Mammary microvascular endothelial cell (primary cell): ENCODE measurements around the gene OVCH1. TPM values are rescaled to one million over a fixed set of nuclear protein-coding genes. Genes with fewer than 3 reads are reported as not detected.

ENCODE experiments used
- total RNA-seq: library from RNA; depleted of rRNA; stranded (reverse); fragments of >200 nt; gene quantifications from 2 replicates; pipeline ENCODE4 v1.2.3, GENCODE V29; 2015

OVCH1 gene, protein sequence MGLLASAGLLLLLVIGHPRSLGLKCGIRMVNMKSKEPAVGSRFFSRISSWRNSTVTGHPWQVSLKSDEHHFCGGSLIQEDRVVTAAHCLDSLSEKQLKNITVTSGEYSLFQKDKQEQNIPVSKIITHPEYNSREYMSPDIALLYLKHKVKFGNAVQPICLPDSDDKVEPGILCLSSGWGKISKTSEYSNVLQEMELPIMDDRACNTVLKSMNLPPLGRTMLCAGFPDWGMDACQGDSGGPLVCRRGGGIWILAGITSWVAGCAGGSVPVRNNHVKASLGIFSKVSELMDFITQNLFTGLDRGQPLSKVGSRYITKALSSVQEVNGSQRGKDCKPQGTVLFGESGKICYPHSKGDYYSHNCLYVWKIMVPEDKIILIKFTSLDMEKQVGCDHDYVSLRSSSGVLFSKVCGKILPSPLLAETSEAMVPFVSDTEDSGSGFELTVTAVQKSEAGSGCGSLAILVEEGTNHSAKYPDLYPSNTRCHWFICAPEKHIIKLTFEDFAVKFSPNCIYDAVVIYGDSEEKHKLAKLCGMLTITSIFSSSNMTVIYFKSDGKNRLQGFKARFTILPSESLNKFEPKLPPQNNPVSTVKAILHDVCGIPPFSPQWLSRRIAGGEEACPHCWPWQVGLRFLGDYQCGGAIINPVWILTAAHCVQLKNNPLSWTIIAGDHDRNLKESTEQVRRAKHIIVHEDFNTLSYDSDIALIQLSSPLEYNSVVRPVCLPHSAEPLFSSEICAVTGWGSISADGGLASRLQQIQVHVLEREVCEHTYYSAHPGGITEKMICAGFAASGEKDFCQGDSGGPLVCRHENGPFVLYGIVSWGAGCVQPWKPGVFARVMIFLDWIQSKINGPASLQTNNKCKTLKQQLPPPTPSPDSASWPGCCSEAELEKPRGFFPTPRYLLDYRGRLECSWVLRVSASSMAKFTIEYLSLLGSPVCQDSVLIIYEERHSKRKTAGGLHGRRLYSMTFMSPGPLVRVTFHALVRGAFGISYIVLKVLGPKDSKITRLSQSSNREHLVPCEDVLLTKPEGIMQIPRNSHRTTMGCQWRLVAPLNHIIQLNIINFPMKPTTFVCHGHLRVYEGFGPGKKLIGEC
- total RNA-seq, result not detected in 2 replicates

DNA sequence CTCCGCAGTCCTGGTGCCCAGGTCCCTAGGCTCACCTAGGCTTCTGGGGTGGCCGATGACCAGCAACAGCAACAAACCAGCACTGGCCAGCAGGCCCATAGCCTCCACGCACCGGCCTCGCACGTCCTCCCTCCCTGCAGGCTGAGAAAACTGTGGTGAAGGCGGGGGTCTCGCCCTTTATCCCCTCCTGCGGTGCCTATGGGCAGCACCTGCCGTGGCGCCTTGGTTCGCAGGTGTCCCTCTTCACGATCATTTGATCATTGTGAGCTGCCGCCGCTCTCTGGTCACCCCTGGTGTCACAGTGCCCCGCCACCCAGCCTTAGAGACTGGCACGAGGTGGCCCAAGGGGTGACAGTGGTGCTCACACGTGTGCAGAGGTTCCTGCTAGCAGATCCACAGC lies at the start of gene OVCH1:
TSS of gene OVCH1 (minus strand) at position 99 of the 400 bp plus-strand sequence. CDS start at position 99, 0 bp downstream.

DNA sequence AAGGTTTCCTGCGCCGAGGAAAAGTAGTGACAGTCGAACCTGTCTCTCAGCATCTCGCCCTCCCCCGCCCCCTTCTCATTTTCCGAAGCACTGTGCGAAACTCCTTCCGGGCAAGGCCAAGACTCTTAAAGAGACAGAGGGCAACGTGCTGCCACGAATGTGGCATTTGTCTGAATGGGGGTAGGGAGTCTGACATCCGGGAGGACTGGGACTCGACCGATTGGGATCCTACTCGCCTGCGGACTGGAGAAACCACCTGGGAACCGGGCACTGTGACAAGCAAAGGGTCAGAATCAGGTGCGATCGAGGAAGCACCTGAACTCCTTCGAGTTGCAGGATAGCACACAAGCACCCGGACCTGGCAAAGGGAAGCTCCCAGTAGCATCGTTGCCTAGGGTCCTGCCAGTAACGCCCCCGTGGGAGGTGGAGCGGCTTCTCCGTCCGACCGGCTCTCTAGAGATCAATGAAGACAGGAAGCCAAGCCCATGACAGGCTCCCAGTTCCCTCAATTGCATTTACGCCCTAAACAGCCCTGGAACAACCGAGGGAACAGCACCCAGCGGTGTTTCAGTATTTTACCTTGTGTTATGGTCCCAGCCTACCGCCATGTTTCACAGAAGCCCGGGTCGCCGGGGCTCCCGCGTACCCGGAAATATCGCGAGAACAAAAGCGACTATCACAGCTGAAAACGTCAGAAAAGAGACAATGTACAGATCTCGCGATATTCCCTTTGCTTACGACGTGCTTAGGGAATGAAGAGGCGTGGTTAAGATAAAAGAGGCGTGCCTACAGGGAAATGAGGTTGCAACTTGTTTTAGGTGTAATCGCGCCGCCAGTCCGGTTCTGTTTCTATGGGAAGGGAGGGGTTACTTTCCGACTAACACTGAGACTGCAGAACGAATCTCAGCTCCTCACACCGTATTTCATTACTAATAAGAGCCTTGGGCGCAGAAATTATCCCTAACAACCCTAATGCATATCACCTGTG lies 116.7 kb downstream of the OVCH1 start, which contains the start of gene ERGIC2:
TSS of gene ERGIC2 (minus strand) at position 637 of the 988 bp plus-strand sequence. CDS start 9,539 bp downstream, outside the sequence.

Other genes starting within 250 kb of the OVCH1 start
- gene ERGIC2, start 116.5 kb downstream of the OVCH1 start, total RNA-seq, result 69.0 and 79.6 TPM in 2 replicates